Tibial nerve (tissue), 4 donors: ENCODE data around the gene NRXN3.

Experiments used
- CTCF ChIP-seq, 5 experiments: fragments of 200-600 bp in 3 of 5; fragments of 450-650 bp in 2 of 5; sonication (generic) in 3 of 5; IDR thresholded peaks; one replicate each; pipeline ENCODE4 v1.5.1; 2016 to 2019; ENCODE audit warnings: antibody characterized with exemption in 5 of 5, mild to moderate bottlenecking in 3 of 5, moderate library complexity in 2 of 5
- EP300 ChIP-seq, 2 donors: sonication (generic); formaldehyde crosslinking; IDR thresholded peaks; one replicate each; pipeline ENCODE4 v1.6.1; 2017; ENCODE audit warnings: antibody characterized with exemption in 2 of 2, mild to moderate bottlenecking in 1 of 2
- POLR2A ChIP-seq, 2 donors: fragments of 450-650 bp; IDR thresholded peaks; one replicate each; pipeline ENCODE4 v1.6.1; 2017; ENCODE audit warnings: antibody characterized with exemption in 2 of 2, mild to moderate bottlenecking in 2 of 2, moderate library complexity in 2 of 2

DNA sequence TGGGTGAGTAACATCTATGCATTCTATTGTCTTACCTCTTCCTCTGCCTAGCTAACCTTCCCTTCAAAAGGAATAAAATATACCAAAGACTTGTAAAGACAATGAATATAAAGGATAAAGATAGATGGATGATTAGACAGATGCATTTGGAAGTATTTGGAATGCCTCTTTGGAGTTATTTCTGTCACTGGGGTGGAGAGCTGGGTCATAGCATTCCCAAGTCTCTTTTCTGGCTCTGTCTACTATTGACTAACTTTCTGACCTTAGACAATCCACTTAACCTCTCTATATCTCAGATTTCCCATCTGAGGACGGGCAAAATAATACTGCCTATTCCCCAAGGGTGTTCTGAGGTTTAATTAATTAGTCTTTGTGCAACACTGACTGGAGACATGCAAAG lies 1523.8 kb downstream of the NRXN3 start:
- TF ChIP-seq CTCF (IDR thresholded peaks at IDR 0.05), result no peak
- no peak for TF ChIP-seq POLR2A (IDR thresholded peaks at IDR 0.05)
- TF ChIP-seq EP300 (IDR thresholded peaks at IDR 0.05), result no peak
